HCT116 (cell line): ENCODE data around the gene HDX. TPM values are rescaled to one million over a fixed set of nuclear protein-coding genes. Genes with fewer than 3 reads are reported as not detected.

ENCODE experiments used
- ATAC-seq: fragments of 200-7000 bp; cut with Tn5 transposase; 2 replicates; pipeline ENCODE4 v1.9.1; 2020; ENCODE audit warnings: mild to moderate bottlenecking, moderate library complexity
- BruUV-seq: library from RNA; stranded (reverse); fragments of 400-500 nt; replicated peaks from 2 replicates; lab custom pipeline; 2021; lab: Mats Ljungman, UMichigan
- CTCF ChIA-PET: fragments of 300-600 bp; sonication (Branson Sonifier 250); formaldehyde crosslinking; loops from one replicate; lab custom pipeline; 2021; ENCODE audit warnings: antibody characterized with exemption; lab: Charles Lee
- POLR2A ChIA-PET: fragments of 300-600, 350-600 bp; sonication (Branson Sonifier 250); formaldehyde crosslinking; loops from one replicate; lab custom pipeline; 2021; ENCODE audit warnings: antibody characterized with exemption; lab: Charles Lee
- RAD21 ChIA-PET, 2 experiments: fragments of 300-600 bp; sonication (Branson Sonifier 250); formaldehyde crosslinking; loops; one replicate each; lab custom pipeline; 2023; ENCODE audit warnings: low total read pairs in 2 of 2; ENCODE audit not compliant: uncharacterized antibody in 2 of 2, unreplicated experiment in 2 of 2, low non-redundant PET in 1 of 2; lab: Charles Lee
- DNase-seq: peaks from one replicate; pipeline ENCODE4 v3.0.0-alpha.2; 2010; ENCODE audit warnings: low read depth, low spot score
- H2AFZ ChIP-seq: fragments of 200-600 bp; shearing (Covaris generic), sonication (generic); 2 replicates; pipeline ENCODE4 v1.6.1; 2017; ENCODE audit warnings: low read depth, mixed run types, mixed read lengths, antibody characterized with exemption, low read length; ENCODE audit not compliant: poor library complexity, severe bottlenecking
- H3K27ac ChIP-seq: 2 replicates; pipeline ENCODE4 v1.5.1; 2012; ENCODE audit warnings: low read depth, low read length
- H3K27me3 ChIP-seq: fragments of 200-600 bp; sonication (generic); 2 replicates; pipeline ENCODE4 v1.6.1; 2016; ENCODE audit warnings: mixed run types, low read length, mixed read lengths; ENCODE audit not compliant: insufficient read depth
- H3K36me3 ChIP-seq, 2 experiments: fragments of 200-500 bp in 1 of 2; fragments of 200-600 bp in 1 of 2; sonication (Bioruptor generic) in 1 of 2; sonication (generic) in 1 of 2; 2 replicates each; pipeline versions ENCODE4 v1.5.1 to v1.6.1; 2014 to 2016; ENCODE audit warnings: low read length in 2 of 2, inconsistent platforms in 1 of 2, mixed read lengths in 1 of 2, mixed run types in 1 of 2; ENCODE audit not compliant: insufficient read depth in 2 of 2, control insufficient read depth in 1 of 2
- H3K4me1 ChIP-seq, 2 experiments: fragments of 200-600 bp in 1 of 2; sonication (generic) in 1 of 2; 2 replicates each; pipeline versions ENCODE4 v1.5.1 to v1.6.1; 2012 to 2017; ENCODE audit warnings: low read length in 2 of 2, inconsistent platforms in 1 of 2, mild to moderate bottlenecking in 1 of 2, mixed read lengths in 1 of 2, mixed run types in 1 of 2, moderate library complexity in 1 of 2; ENCODE audit not compliant: insufficient read depth in 2 of 2, control insufficient read depth in 1 of 2
- H3K4me2 ChIP-seq: fragments of 200-600 bp; sonication (generic); 2 replicates; pipeline ENCODE4 v1.6.1; 2017; ENCODE audit warnings: mixed run types, low read length, mixed read lengths
- H3K4me3 ChIP-seq, 2 experiments: fragments of 200-600 bp in 1 of 2; sonication (generic) in 1 of 2; replicated peaks in 1 of 2; 2 replicates each; pipeline ENCODE4 v1.5.1; 2011 to 2016; ENCODE audit warnings: low read length in 2 of 2, control low read depth in 1 of 2, low read depth in 1 of 2, mild to moderate bottlenecking in 1 of 2, mixed read lengths in 1 of 2, mixed run types in 1 of 2
- H3K79me2 ChIP-seq: fragments of 200-600 bp; sonication (generic); 2 replicates; pipeline ENCODE4 v1.6.1; 2017; ENCODE audit warnings: mild to moderate bottlenecking, mixed run types, low read length, moderate library complexity, mixed read lengths; ENCODE audit not compliant: insufficient read depth
- H3K9ac ChIP-seq: fragments of 200-600 bp; sonication (generic); 2 replicates; pipeline ENCODE4 v1.6.1; 2016; ENCODE audit warnings: low read length, mixed read lengths
- H3K9me2 ChIP-seq: fragments of 200-600 bp; sonication (generic), shearing (Covaris generic); 2 replicates; pipeline ENCODE4 v1.6.1; 2017; ENCODE audit warnings: mixed run types, mild to moderate bottlenecking, moderate library complexity; ENCODE audit not compliant: insufficient read depth
- H3K9me3 ChIP-seq, 2 experiments: fragments of 200-500 bp in 1 of 2; fragments of 200-600 bp in 1 of 2; sonication (Bioruptor generic) in 1 of 2; sonication (generic) in 1 of 2; 2 replicates each; pipeline ENCODE4 v1.6.1; 2014 to 2017; ENCODE audit warnings: low read length in 2 of 2, mixed read lengths in 2 of 2, inconsistent platforms in 1 of 2, low read depth in 1 of 2, mild to moderate bottlenecking in 1 of 2, mixed run types in 1 of 2, moderate library complexity in 1 of 2; ENCODE audit not compliant: control insufficient read depth in 1 of 2, insufficient read depth in 1 of 2
- H4K20me1 ChIP-seq: fragments of 200-600 bp; sonication (generic), shearing (Covaris generic); 2 replicates; pipeline ENCODE4 v1.6.1; 2017; ENCODE audit warnings: mixed run types, mild to moderate bottlenecking, moderate library complexity; ENCODE audit not compliant: insufficient read depth
- ATF3 ChIP-seq: IDR thresholded peaks from 2 replicates; pipeline ENCODE4 v1.6.1; 2012
- CTCF ChIP-seq, 3 experiments: fragments of 200-600 bp in 1 of 3; sonication (generic) in 1 of 3; IDR thresholded peaks in 2 of 3; conservative IDR thresholded peaks in 1 of 3; 2 replicates each; pipeline ENCODE4 v1.5.1; 2012 to 2017; ENCODE audit warnings: low read depth in 2 of 3, low read length in 2 of 3, antibody characterized with exemption in 1 of 3, borderline replicate concordance in 1 of 3, control low read depth in 1 of 3, mild to moderate bottlenecking in 1 of 3, mixed read lengths in 1 of 3, mixed run types in 1 of 3, moderate library complexity in 1 of 3; ENCODE audit not compliant: insufficient read depth in 1 of 3
- EZH2 ChIP-seq: fragments of 200-600 bp; sonication (generic); IDR thresholded peaks from 2 replicates; pipeline ENCODE4 v1.6.1; 2017; ENCODE audit warnings: antibody characterized with exemption, mixed run types
- JUND ChIP-seq: IDR thresholded peaks from 2 replicates; pipeline ENCODE4 v1.6.1; 2012
- POLR2A ChIP-seq: IDR thresholded peaks from 2 replicates; pipeline ENCODE4 v1.7.0; 2011; ENCODE audit warnings: borderline replicate concordance; ENCODE audit not compliant: insufficient read depth, insufficient read length; ENCODE audit errors: extremely low read depth
- POLR2AphosphoS5 ChIP-seq: IDR thresholded peaks from 2 replicates; pipeline ENCODE4 v1.6.1; 2011; ENCODE audit warnings: mild to moderate bottlenecking, low read depth, low read length, moderate library complexity
- REST ChIP-seq: IDR thresholded peaks from 2 replicates; pipeline ENCODE4 v1.6.1; 2012; ENCODE audit warnings: low read depth
- SP1 ChIP-seq: IDR thresholded peaks from 2 replicates; pipeline ENCODE4 v1.6.1; 2012; ENCODE audit warnings: low read depth
- SRF ChIP-seq: IDR thresholded peaks from 2 replicates; pipeline ENCODE4 v1.6.1; 2012; ENCODE audit warnings: low read depth
- TCF7L2 ChIP-seq: IDR thresholded peaks from 2 replicates; pipeline ENCODE4 v1.7.0; 2011; ENCODE audit warnings: borderline replicate concordance, inconsistent platforms; ENCODE audit not compliant: insufficient read depth, insufficient read length; ENCODE audit errors: extremely low read depth
- ZFX ChIP-seq: fragments of 450-650 bp; IDR thresholded peaks from 2 replicates; pipeline ENCODE4 v1.6.1; 2017
- ZNF274 ChIP-seq: fragments of 200-500 bp; sonication (Bioruptor generic); IDR thresholded peaks from 2 replicates; pipeline ENCODE4 v1.6.1; 2014; ENCODE audit warnings: mild to moderate bottlenecking, low read depth, low read length, inconsistent platforms
- intact Hi-C: fragments of 100-400 bp; cut with micrococcal nuclease; formaldehyde crosslinking; loops from 2 replicates; pipeline ENCODE4 v1.10.0; 2022
- total RNA-seq: library from RNA; stranded (reverse); gene quantifications from one replicate; pipeline ENCODE4 v1.2.1, GENCODE V29; 2021; ENCODE audit not compliant: unreplicated experiment
- TF ChIP-seq, protein P1 (sequence below): IDR thresholded peaks from 2 replicates; pipeline ENCODE4 v1.6.1; 2011; ENCODE audit warnings: mild to moderate bottlenecking, low read length, moderate library complexity; ENCODE audit not compliant: insufficient replicate concordance; ENCODE audit errors: extremely low read depth

The HDX gene
- total RNA-seq, 1 experiment from 2014 or later = not detected

GRCh38 chrX:84469226-84469625 lies 33.0 kb downstream of the HDX start:
- BruUV-seq = no TSS peak
- Histone ChIP-seq H4K20me1 (no peaks in the 10 kb centered on the region), H3K27me3 (no peaks in the 10 kb centered on the region), H3K27ac (no peak overlapping the region), H3K4me1 (no peaks in the 10 kb centered on the region), H3K4me2 (no peak overlapping the region), H3K9me2 (no peaks in the 10 kb centered on the region), H3K36me3 (no peaks in the 10 kb centered on the region), H2AFZ (no peak overlapping the region), H3K9ac (no peak overlapping the region), H3K79me2 (no peaks in the 10 kb centered on the region), H3K9me3 (no peaks in the 10 kb centered on the region), H3K4me3 (no peak overlapping the region)
- TF ChIP-seq POLR2AphosphoS5 (no peak), SP1 (no peak), POLR2A (no peak), ATF3 (no peak), JUND (no peak), ZFX (no peak), EZH2 (no peak), ZNF274 (no peak), SRF (no peak), REST (no peak), TCF7L2 (no peak), CTCF (IDR thresholded peaks at IDR 0.05 in 2 of 3, conservative IDR thresholded peaks at IDR 0.05 in 1 of 3; ENCODE audit: borderline replicate concordance in 1 of 3, insufficient read depth in 1 of 3, low read depth in 2 of 3, low read length in 2 of 3) (no peak)
- TF ChIP-seq, protein P1, sequence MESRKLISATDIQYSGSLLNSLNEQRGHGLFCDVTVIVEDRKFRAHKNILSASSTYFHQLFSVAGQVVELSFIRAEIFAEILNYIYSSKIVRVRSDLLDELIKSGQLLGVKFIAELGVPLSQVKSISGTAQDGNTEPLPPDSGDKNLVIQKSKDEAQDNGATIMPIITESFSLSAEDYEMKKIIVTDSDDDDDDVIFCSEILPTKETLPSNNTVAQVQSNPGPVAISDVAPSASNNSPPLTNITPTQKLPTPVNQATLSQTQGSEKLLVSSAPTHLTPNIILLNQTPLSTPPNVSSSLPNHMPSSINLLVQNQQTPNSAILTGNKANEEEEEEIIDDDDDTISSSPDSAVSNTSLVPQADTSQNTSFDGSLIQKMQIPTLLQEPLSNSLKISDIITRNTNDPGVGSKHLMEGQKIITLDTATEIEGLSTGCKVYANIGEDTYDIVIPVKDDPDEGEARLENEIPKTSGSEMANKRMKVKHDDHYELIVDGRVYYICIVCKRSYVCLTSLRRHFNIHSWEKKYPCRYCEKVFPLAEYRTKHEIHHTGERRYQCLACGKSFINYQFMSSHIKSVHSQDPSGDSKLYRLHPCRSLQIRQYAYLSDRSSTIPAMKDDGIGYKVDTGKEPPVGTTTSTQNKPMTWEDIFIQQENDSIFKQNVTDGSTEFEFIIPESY = no peak
- RAD21 ChIA-PET = no interaction called here
- DNase-seq = no peak
- intact Hi-C loops = no loop called here
- POLR2A ChIA-PET = no interaction called here
- no peak for ATAC-seq
- CTCF ChIA-PET = no interaction called here
